HEK293T (cell line): ENCODE data around the gene NRIP1.

ENCODE experiments used
- ARNT ChIP-seq: fragments of 450-650 bp; IDR thresholded peaks from 2 replicates; pipeline ENCODE4 v1.6.1; 2017; ENCODE audit warnings: mild to moderate bottlenecking
- BHLHE40 ChIP-seq: fragments of 450-650 bp; IDR thresholded peaks from 2 replicates; pipeline ENCODE4 v1.6.1; 2016; ENCODE audit warnings: mild to moderate bottlenecking, moderate library complexity, borderline replicate concordance
- CTBP1 ChIP-seq: fragments of 450-650 bp; IDR thresholded peaks from 2 replicates; pipeline ENCODE4 v1.6.1; 2016; ENCODE audit warnings: borderline replicate concordance
- ELF4 ChIP-seq: fragments of 450-650 bp; IDR thresholded peaks from 2 replicates; pipeline ENCODE4 v1.6.1; 2017; ENCODE audit warnings: antibody characterized with exemption
- FOXA1 ChIP-seq: fragments of 450-650 bp; IDR thresholded peaks from 2 replicates; pipeline ENCODE4 v1.6.1; 2016; ENCODE audit warnings: mild to moderate bottlenecking
- FOXK2 ChIP-seq: fragments of 450-650 bp; IDR thresholded peaks from 2 replicates; pipeline ENCODE4 v1.6.1; 2016; ENCODE audit warnings: mild to moderate bottlenecking
- FOXM1 ChIP-seq: fragments of 450-650 bp; IDR thresholded peaks from 2 replicates; pipeline ENCODE4 v1.6.1; 2017; ENCODE audit warnings: mild to moderate bottlenecking, borderline replicate concordance
- HDGF ChIP-seq: fragments of 450-650 bp; IDR thresholded peaks from 2 replicates; pipeline ENCODE4 v1.6.1; 2017; ENCODE audit warnings: antibody characterized with exemption, borderline replicate concordance
- L3MBTL2 ChIP-seq: fragments of 450-650 bp; conservative IDR thresholded peaks from 2 replicates; pipeline ENCODE4 v1.6.1; 2016; ENCODE audit warnings: mild to moderate bottlenecking
- NFRKB ChIP-seq: fragments of 450-650 bp; IDR thresholded peaks from 2 replicates; pipeline ENCODE4 v1.6.1; 2016; ENCODE audit warnings: mild to moderate bottlenecking, moderate library complexity
- SP1 ChIP-seq: fragments of 450-650 bp; IDR thresholded peaks from 2 replicates; pipeline ENCODE4 v1.6.1; 2017
- SUZ12 ChIP-seq: fragments of 450-650 bp; IDR thresholded peaks from 2 replicates; pipeline ENCODE4 v1.6.1; 2016; ENCODE audit warnings: mild to moderate bottlenecking
- TARDBP ChIP-seq: fragments of 450-650 bp; IDR thresholded peaks from 2 replicates; pipeline ENCODE4 v1.6.1; 2016
- ZNF384 ChIP-seq: fragments of 450-650 bp; IDR thresholded peaks from 2 replicates; pipeline ENCODE4 v1.6.1; 2016

DNA sequence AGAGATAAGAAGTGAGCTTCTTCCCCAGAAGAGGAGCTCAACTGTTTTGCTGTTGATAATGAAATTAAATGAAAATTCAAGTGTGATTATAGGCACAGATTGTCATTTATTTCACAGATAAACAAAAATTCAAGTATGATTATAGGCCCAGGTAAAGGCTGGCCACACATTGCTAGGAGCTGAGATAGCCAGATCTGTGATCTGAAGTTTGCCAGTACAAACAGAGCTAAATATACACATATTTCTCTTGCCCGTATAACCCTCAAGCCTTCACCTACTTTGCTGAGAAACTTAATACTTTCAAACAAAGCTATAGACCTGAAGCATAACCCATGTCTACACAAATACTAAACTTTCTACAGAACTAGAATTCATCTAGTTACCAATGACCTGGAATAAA, 31.3 kb upstream of the NRIP1 start:
- TF ChIP-seq TARDBP = no peak
- TF ChIP-seq ZNF384 = no peak
- TF ChIP-seq ARNT = no peak
- no peak for TF ChIP-seq BHLHE40
- TF ChIP-seq NFRKB = no peak
- TF ChIP-seq ELF4 = no peak
- TF ChIP-seq FOXA1 = no peak
- TF ChIP-seq CTBP1 = no peak
- TF ChIP-seq L3MBTL2 = no peak
- no peak for TF ChIP-seq FOXM1
- no peak for TF ChIP-seq SP1
- TF ChIP-seq SUZ12 = no peak
- no peak for TF ChIP-seq FOXK2
- no peak for TF ChIP-seq HDGF
